Measurements from ENCODE around the gene HTR3E.

- TF ChIP-seq CTCF (IDR thresholded peaks at IDR 0.05) = no peak
- TF ChIP-seq EZH2 (IDR thresholded peaks at IDR 0.05) = no peak
- TF ChIP-seq EZH2phosphoT487 (IDR thresholded peaks at IDR 0.05) = no peak
Observed at GRCh38 chr3:184081116-184081830, 15.6 kb upstream of the HTR3E start.

Data from neural progenitor cell (in vitro differentiated cells).